NT2/D1 (cell line): ENCODE results near the gene TIMM50.
"Not testable (repeated sequence)": the region's sequence is repeated elsewhere in the genome, so short reads cannot be mapped to it uniquely, and the experiment has no call there.

Source experiments
- DNase-seq: peaks from one replicate; pipeline ENCODE4 v3.0.0-alpha.2; 2011; ENCODE audit warnings: low read depth, low spot score
- H3K27me3 ChIP-seq: 2 replicates; pipeline ENCODE4 v1.6.0; 2011; ENCODE audit warnings: mild to moderate bottlenecking; ENCODE audit not compliant: insufficient read length, insufficient read depth
- H3K36me3 ChIP-seq: 2 replicates; pipeline ENCODE4 v1.6.1; 2011; ENCODE audit warnings: mild to moderate bottlenecking, low read length, mixed read lengths; ENCODE audit not compliant: insufficient read depth, insufficient read length
- H3K4me1 ChIP-seq: 2 replicates; pipeline ENCODE4 v1.5.1; 2011; ENCODE audit not compliant: insufficient read depth, insufficient read length
- H3K4me3 ChIP-seq: 2 replicates; pipeline ENCODE4 v1.5.1; 2011; ENCODE audit warnings: low read depth; ENCODE audit not compliant: insufficient read length
- H3K9ac ChIP-seq: 2 replicates; pipeline ENCODE4 v1.6.0; 2011; ENCODE audit warnings: low read depth; ENCODE audit not compliant: insufficient read length
- H3K9me3 ChIP-seq: 2 replicates; pipeline ENCODE4 v1.5.1; 2011; ENCODE audit warnings: mild to moderate bottlenecking, low read length; ENCODE audit not compliant: insufficient read depth
- SUZ12 ChIP-seq: IDR thresholded peaks from 2 replicates; pipeline ENCODE4 v1.6.1; 2011; ENCODE audit not compliant: insufficient read length, insufficient read depth; ENCODE audit errors: extremely low read depth
- YY1 ChIP-seq: IDR thresholded peaks from 2 replicates; pipeline ENCODE4 v1.6.1; 2011; ENCODE audit not compliant: insufficient read length, insufficient read depth
- ZNF274 ChIP-seq: IDR thresholded peaks from 2 replicates; pipeline ENCODE4 v1.6.1; 2011; ENCODE audit warnings: mild to moderate bottlenecking, low read depth, low read length

The TIMM50 gene

DNA sequence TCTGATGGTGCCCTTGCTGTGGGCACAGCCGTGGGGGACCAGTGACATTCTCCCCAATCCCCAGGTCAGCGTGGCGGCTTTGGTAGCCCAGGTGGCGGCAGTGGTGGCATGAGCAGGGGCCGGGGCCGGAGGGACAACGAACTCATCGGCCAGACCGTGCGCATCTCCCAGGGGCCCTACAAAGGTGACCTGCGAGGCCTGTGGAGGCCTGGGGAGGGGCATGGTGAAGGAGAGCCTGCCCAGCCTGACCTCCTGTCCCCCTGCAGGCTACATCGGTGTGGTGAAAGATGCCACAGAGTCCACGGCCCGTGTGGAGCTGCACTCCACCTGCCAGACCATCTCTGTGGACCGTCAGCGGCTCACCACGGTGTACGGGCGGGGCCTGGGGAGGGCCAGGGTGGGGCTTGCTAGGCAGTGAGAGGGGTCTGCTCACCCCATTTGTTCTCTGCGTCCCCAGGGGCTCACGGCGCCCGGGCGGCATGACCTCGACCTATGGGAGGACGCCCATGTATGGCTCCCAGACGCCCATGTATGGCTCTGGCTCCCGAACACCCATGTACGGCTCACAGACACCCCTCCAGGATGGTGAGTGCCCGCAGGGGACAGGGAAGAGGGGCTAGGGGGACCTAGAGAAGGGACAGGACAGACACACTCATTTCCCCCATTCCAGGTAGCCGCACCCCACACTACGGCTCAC is 7.7 kb upstream of the TIMM50 start:
- TF ChIP-seq ZNF274: no peak
- no peak for TF ChIP-seq SUZ12
- TF ChIP-seq YY1: no peak
- Histone ChIP-seq H3K9me3 (no peaks in the 10 kb centered on the region), H3K4me3 (no peak overlapping the region), H3K27me3 (no peaks in the 10 kb centered on the region), H3K4me1 (peaks cover 5% of the 10 kb centered on the region), H3K36me3 (peaks cover 88% of the 10 kb centered on the region), H3K9ac (no peak overlapping the region)
- DNase-seq: no peak

DNA sequence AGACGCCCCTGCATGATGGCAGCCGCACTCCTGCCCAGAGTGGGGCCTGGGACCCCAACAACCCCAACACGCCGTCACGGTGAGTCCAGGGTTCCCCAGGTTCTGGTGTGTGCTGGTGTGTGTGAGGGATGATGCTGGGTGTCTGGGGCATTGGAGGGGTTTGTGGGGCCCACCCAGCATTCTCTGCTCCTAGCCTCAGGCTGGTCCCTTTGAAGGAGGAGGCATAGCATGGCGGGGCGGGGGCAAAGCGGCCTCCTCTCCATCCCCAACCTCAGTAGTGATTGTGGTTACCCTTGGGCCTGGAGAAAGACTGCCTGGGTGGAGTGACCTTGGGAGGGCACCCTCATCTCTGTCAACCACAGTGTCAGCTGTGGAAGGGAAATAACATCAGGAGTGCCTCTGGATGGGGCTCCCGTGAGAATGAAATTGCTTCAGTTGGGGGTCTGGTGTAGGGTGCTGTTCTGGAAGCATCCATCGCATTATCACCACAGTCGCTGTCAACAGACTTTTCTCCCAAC is 7.1 kb upstream of the TIMM50 start:
- no peak overlapping the region for H3K4me3 ChIP-seq
- TF ChIP-seq YY1: no peak
- no peak for TF ChIP-seq ZNF274
- TF ChIP-seq SUZ12: no peak
- no peak overlapping the region for H3K9ac ChIP-seq
- H3K27me3 ChIP-seq: no peaks in the 10 kb centered on the region
- peaks cover 5% of the 10 kb centered on the region for H3K4me1 ChIP-seq
- H3K36me3 ChIP-seq: peaks cover 82% of the 10 kb centered on the region
- no peaks in the 10 kb centered on the region for H3K9me3 ChIP-seq
- DNase-seq: no peak

DNA sequence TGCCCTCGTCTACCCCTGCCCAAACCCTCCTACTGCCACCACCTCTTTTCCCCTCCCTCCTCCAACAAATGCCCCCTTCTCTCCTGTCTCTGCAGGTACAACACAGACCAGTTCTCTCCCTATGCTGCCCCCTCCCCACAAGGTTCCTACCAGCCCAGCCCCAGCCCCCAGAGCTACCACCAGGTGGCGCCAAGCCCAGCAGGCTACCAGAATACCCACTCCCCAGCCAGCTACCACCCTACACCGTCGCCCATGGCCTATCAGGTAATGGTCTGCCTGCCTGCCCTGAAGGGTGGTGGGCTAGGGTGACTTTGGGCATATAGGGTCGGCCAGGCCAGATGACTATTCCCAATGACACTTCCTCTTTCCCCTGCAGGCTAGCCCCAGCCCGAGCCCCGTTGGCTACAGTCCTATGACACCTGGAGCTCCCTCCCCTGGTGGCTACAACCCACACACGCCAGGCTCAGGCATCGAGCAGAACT is 6.5 kb upstream of the TIMM50 start:
- no peaks in the 10 kb centered on the region for H3K9me3 ChIP-seq
- peaks cover 5% of the 10 kb centered on the region for H3K4me1 ChIP-seq
- H3K36me3 ChIP-seq: peaks cover 75% of the 10 kb centered on the region
- H3K4me3 ChIP-seq: no peak overlapping the region
- no peak overlapping the region for H3K9ac ChIP-seq
- TF ChIP-seq ZNF274 (no peak), YY1 (no peak), SUZ12 (no peak)
- no peaks in the 10 kb centered on the region for H3K27me3 ChIP-seq
- no peak for DNase-seq

DNA sequence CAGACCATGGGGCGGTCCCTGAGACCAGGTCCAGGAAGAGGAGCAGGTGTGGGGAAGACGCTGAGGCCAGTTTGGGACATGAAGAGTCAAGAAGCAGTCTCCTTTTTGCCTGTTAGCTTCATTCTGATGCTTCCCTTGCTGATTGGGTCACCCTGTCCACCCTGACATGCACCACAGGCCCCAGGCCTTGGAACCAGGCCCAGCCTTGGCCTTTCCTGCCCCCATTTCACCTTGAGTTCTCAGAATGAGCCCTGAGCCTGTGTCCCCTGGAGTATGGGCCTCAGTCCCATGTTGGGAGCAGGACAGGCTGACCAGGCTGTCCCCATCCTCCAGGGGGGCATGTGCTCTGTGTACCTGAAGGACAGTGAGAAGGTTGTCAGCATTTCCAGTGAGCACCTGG is 4.9 kb upstream of the TIMM50 start:
- Histone ChIP-seq H3K4me1 (peaks cover 5% of the 10 kb centered on the region), H3K9ac (no peak overlapping the region), H3K36me3 (peaks cover 60% of the 10 kb centered on the region), H3K9me3 (no peaks in the 10 kb centered on the region), H3K27me3 (no peaks in the 10 kb centered on the region), H3K4me3 (no peak overlapping the region)
- no peak for DNase-seq
- TF ChIP-seq YY1: no peak
- no peak for TF ChIP-seq SUZ12
- no peak for TF ChIP-seq ZNF274

DNA sequence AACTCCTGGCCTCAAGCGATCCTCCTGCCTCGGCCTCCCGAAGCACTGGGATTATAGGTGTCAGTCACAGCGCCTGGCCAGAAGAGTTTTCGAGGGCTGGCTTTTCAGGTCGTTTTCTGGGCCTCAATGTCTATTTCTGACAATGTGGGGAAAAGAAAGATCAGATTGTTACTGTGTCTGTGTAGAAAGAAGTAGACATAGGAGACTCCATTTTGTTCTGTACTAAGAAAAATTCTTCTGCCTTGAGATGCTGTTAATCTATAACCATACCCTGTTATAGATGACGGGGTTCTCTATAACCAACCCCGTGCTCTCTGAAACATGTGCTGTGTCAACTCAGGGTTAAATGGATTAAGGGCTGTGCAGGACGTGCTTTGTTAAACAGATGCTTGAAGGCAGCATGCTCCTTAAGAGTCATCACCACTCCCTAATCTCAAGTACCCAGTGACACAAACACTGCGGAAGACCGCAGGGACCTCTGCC is 1.3 kb upstream of the TIMM50 start:
- not testable (repeated sequence) for H3K9ac ChIP-seq, H3K4me3 ChIP-seq, H3K9me3 ChIP-seq, H3K27me3 ChIP-seq, H3K4me1 ChIP-seq, DNase-seq
- H3K36me3 ChIP-seq: peaks cover 47% of the 10 kb centered on the region

DNA sequence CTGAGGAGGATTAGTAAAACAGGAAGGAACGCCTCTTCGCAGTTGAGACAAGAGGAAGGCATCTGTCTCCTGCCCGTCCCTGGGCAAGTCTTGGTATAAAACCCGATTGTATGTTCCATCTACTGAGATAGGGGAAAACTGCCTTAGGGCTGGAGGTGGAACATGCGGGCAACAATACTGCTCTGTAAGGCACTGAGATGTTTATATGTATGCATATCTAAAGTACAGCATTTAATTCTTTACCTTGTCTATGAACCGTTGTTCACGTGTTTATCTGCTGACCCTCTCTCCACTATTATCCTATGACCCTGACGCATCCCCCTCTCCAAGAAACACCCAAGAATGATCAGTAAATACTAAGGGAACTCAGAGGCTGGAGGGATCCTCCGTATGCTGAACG is 722 bp upstream of the TIMM50 start:
- no peaks in the 10 kb centered on the region for H3K4me1 ChIP-seq
- H3K27me3 ChIP-seq: no peaks in the 10 kb centered on the region
- peaks cover 45% of the 10 kb centered on the region for H3K36me3 ChIP-seq
- H3K9ac ChIP-seq: peak overlapping the region; percentile 64
- H3K9me3 ChIP-seq: no peaks in the 10 kb centered on the region
- H3K4me3 ChIP-seq: no peak overlapping the region
- no peak for TF ChIP-seq YY1
- TF ChIP-seq SUZ12: no peak
- no peak for TF ChIP-seq ZNF274
- no peak for DNase-seq

DNA sequence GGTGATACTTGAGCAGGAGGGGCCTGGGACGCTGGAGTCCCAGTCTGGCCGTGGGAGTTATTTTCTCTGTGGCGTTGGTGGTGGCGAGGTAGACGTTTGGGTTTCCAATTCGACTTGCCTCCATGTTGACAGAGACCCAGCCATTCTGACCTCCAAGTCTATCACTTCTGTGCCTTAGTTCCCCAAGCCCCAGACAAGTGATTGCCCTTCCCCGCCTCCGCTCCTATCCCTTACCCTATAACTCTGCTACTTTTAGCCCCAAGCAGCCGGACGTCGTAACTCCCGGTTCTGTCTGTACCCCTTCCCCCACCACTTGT is 549 bp downstream of the TIMM50 start:
- Histone ChIP-seq H3K4me3 (peak overlapping the region; percentile 99), H3K9me3 (no peaks in the 10 kb centered on the region), H3K36me3 (peaks cover 42% of the 10 kb centered on the region), H3K4me1 (no peaks in the 10 kb centered on the region), H3K9ac (peak overlapping the region; percentile 98), H3K27me3 (no peaks in the 10 kb centered on the region)
- DNase-seq: no peak
- TF ChIP-seq ZNF274 (no peak), SUZ12 (no peak), YY1 (no peak)
